ENCODE measurements around the gene LAPTM4A. TPM values are rescaled to one million over a fixed set of nuclear protein-coding genes. Genes with fewer than 3 reads are reported as not detected.

Gene LAPTM4A
- total RNA-seq, 3 donors from 2014 or later = 199 to 349 (median 264) TPM

DNA sequence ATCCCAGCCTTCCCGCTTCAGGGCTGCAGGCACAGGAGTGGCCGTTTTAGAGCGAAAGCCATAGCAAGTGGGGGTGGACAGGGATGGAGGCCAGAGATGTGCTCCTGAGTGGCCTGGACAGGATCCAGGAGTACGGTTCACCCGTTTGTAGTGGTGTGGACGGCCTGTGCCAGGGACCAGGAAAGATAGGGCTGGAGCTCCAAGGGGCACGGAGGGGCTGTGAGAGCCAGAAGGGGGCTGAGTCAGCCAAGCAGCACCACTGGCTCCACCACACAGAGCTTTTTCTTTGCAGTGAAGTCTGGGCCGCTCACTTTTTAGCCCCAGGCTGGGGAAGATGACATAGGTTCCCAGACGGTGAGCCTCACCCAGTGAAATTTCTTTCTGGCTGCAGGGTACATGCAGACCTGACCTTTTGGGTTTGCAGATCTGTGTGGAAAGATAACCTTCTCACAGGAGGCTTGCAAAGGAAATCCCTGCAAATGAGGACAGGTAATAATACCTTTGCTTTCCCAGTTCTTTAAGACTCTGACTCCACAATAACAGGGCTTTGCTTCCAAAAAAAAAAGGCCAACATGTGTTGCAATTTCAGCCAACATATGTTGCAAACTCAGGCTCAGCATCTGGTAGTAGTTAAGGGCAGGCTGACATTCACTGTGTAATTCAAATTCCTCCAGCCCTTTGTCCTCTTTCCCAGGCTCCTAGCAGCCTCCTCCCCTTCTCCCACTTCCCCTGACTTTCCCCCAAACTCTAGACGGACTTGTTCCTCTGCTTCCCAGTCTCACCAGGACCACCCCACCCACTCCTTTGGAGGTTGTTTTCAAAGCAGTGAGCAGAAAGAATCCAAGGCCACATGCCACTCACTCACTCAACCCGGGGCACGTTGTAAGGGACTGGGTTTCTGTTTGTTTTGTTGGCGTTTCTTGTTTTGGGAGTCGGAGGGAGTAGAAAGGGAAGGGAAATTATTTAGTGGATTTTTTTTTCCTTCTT lies 20.3 kb upstream of the LAPTM4A start:
- Histone ChIP-seq H3K4me1 (peaks cover 0 to 5% of the 10 kb centered on the region in 2 donors), H3K36me3 (no peaks in the 10 kb centered on the region)

DNA sequence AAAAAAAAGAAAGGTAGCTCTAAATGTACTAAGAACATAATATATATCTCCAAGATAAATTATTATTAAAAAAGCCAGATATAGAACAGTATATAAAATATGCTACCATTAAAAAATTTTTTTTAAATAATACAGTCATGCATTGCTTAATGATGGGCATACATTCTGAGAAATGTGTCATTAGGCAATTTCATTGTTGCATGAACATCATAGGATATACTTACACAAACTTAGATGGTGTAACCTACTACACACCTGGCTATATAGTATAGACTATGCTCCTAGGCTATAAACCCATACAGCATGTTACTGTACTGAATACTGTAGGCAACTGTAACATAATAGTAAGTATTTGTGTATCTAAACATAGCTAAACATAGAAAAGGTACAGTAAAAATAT lies 18.3 kb upstream of the LAPTM4A start:
- peaks cover 0 to 5% of the 10 kb centered on the region in 2 donors for H3K4me1 ChIP-seq
- no peaks in the 10 kb centered on the region for H3K9me3 ChIP-seq
- no peak overlapping the region for H3K4me3 ChIP-seq
- H3K36me3 ChIP-seq = no peaks in the 10 kb centered on the region
- intact Hi-C loops (cut with DNase I; ENCODE audit: low total_unique reads) = no loop called here
- H3K27me3 ChIP-seq = no peaks in the 10 kb centered on the region
- no peak for DNase-seq (ENCODE audit: low spot score in 2 of 2)
- TF ChIP-seq POLR2AphosphoS5 (IDR thresholded peaks at IDR 0.05) (no peak), POLR2A (IDR thresholded peaks at IDR 0.05) (no peak)
- TF ChIP-seq, protein P1, sequence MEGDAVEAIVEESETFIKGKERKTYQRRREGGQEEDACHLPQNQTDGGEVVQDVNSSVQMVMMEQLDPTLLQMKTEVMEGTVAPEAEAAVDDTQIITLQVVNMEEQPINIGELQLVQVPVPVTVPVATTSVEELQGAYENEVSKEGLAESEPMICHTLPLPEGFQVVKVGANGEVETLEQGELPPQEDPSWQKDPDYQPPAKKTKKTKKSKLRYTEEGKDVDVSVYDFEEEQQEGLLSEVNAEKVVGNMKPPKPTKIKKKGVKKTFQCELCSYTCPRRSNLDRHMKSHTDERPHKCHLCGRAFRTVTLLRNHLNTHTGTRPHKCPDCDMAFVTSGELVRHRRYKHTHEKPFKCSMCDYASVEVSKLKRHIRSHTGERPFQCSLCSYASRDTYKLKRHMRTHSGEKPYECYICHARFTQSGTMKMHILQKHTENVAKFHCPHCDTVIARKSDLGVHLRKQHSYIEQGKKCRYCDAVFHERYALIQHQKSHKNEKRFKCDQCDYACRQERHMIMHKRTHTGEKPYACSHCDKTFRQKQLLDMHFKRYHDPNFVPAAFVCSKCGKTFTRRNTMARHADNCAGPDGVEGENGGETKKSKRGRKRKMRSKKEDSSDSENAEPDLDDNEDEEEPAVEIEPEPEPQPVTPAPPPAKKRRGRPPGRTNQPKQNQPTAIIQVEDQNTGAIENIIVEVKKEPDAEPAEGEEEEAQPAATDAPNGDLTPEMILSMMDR (IDR thresholded peaks at IDR 0.05) = no peak
- peak overlapping the region; percentile 72 to 79 for H3K27ac ChIP-seq

More for the DNA sequence above, 20.3 kb upstream of the LAPTM4A start:
- peak overlapping the region; percentile 79 to 83 for H3K27ac ChIP-seq
- H3K9me3 ChIP-seq = no peaks in the 10 kb centered on the region
- peak overlapping the region in 2 of 3 donors; percentile 3 to 16 for H3K4me3 ChIP-seq
- peak; percentile 39 to 87 (median 62) for TF ChIP-seq POLR2AphosphoS5 (IDR thresholded peaks at IDR 0.05)
- TF ChIP-seq POLR2A (IDR thresholded peaks at IDR 0.05) = no peak
- intact Hi-C loops (cut with DNase I; ENCODE audit: low total_unique reads) = no loop called here
- DNase-seq (ENCODE audit: low spot score in 2 of 2) = no peak
- H3K27me3 ChIP-seq = no peaks in the 10 kb centered on the region

DNA sequence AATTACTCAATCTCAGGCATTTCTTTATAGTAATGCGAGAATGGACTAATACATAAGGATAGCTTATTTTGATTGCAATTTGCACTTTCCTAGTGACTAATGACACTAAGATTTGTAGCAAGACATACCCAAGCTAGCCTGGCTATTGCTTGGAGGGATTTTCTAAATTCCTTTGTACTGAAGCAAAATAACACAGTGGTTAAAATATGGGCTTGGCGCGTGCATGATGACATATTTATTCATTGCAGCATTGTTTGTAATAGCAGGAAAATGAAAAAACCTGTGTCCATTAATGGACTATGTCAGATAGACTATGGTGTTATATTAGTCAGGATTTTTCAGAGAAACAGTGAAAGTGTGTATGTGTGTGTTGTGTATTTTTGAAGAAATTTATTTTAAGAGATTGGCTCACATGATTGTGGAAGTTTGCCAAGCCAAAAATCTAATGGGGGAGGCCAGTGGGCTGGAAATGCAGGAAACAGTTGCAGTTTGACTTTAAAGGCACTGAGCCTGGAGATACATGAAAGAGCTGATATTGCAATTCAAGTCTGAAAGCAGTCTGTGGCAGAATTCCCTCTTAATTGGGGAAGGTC lies 16.7 kb upstream of the LAPTM4A start:
- Histone ChIP-seq H3K4me1 (peaks cover 0 to 5% of the 10 kb centered on the region in 2 donors), H3K9me3 (no peaks in the 10 kb centered on the region), H3K36me3 (no peaks in the 10 kb centered on the region), H3K27me3 (no peaks in the 10 kb centered on the region), H3K27ac (peak overlapping the region in 1 of 2 donors; percentile 46), H3K4me3 (no peak overlapping the region)
- DNase-seq (ENCODE audit: low spot score in 2 of 2) = no peak
- TF ChIP-seq POLR2AphosphoS5 (IDR thresholded peaks at IDR 0.05) = peak in 1 of 3 donors; percentile 19
- TF ChIP-seq, protein P1 (IDR thresholded peaks at IDR 0.05) = no peak
- no peak for TF ChIP-seq POLR2A (IDR thresholded peaks at IDR 0.05)
- intact Hi-C loops (cut with DNase I; ENCODE audit: low total_unique reads) = no loop called here

DNA sequence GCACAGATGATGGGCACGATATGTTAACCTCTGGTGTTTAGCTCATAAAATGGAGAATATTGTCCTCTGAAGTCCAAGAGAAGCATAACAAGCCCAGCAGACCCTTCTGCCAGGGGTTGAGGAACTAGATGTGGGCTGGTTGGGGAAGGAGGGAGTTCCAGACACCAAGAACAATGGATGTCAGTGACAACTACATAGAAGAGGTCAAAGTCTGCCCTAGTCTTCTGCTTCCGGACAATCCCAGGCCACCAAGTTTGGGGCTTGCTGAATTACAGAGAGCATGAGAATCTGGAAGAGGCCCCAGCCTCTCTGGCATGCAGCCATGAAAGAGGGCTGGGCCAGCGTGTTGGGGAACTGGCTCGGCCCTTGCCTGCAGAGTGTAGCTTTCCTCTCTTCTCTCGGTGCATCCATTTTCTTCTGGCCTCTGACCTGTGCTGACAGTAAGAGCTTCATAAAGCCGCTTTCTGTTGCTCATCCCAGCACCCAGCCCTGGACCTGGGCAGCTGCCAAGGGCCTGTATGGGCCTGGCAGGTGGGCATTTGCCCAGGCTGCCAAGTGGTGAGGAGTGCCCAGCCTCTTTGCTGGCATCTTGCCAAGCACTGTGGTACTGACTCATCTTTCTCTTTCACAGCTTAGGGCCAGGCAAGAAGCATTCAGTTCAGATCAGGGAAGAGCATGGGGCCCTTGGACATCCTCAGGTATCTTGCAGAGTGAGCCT lies 14.6 kb upstream of the LAPTM4A start:
- intact Hi-C loops (cut with DNase I; ENCODE audit: low total_unique reads) = no loop called here
- Histone ChIP-seq H3K27me3 (no peaks in the 10 kb centered on the region), H3K4me1 (no peaks in the 10 kb centered on the region), H3K9me3 (no peaks in the 10 kb centered on the region), H3K4me3 (no peak overlapping the region), H3K27ac (peak overlapping the region; percentile 57 to 62), H3K36me3 (no peaks in the 10 kb centered on the region)
- peak; percentile 66 to 73 for DNase-seq (ENCODE audit: low spot score in 2 of 2)
- TF ChIP-seq POLR2A (IDR thresholded peaks at IDR 0.05) (no peak), POLR2AphosphoS5 (IDR thresholded peaks at IDR 0.05) (peak in 1 of 3 donors; percentile 30)
- TF ChIP-seq, protein P1 (IDR thresholded peaks at IDR 0.05) = no peak

DNA sequence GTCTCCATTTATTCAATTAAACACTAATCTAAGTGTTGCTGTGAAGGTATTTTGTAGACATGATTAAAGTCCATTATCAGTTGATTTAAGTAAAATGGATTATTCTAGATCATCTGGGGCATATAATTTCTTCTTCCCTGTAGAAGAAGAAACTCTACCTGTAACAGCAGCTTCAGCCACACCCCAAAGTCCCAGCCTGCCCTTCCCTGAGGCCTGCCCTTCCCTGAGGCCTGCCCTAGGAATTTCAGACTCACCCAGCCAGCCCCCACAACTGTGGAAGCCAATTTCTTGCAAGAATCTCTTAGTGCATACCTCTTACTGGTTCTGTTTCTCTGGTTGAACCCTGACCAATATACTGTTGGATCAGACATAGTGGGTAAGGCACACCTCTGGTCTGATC lies 13.4 kb upstream of the LAPTM4A start:
- Histone ChIP-seq H3K27me3 (no peaks in the 10 kb centered on the region), H3K9me3 (no peaks in the 10 kb centered on the region), H3K4me1 (no peaks in the 10 kb centered on the region), H3K4me3 (no peak overlapping the region), H3K27ac (no peak overlapping the region), H3K36me3 (no peaks in the 10 kb centered on the region)
- intact Hi-C loops (cut with DNase I; ENCODE audit: low total_unique reads) = no loop called here
- DNase-seq (ENCODE audit: low spot score in 2 of 2) = no peak
- TF ChIP-seq POLR2A (IDR thresholded peaks at IDR 0.05) = no peak
- TF ChIP-seq, protein P1 (IDR thresholded peaks at IDR 0.05) = no peak
- TF ChIP-seq POLR2AphosphoS5 (IDR thresholded peaks at IDR 0.05) = no peak

Data from breast epithelium (tissue), 4 donors.